Right atrium auricular region (tissue), 2 donors: Measurements from ENCODE around the gene FAM78B. TPM values are rescaled to one million over a fixed set of nuclear protein-coding genes. Genes with fewer than 3 reads are reported as not detected.

Experiments used
- DNase-seq: peaks from one replicate; pipeline ENCODE4 v3.0.0-alpha.2; 2019; ENCODE audit warnings: low spot score
- H3K27ac ChIP-seq, 2 donors: fragments of 200-600 bp; sonication (generic); 1 replicate in 1 of 2; 2 replicates in 1 of 2; pipeline ENCODE4 v1.5.1; 2016 to 2019
- H3K27me3 ChIP-seq, 2 donors: fragments of 200-600 bp; sonication (generic); one replicate each; pipeline versions ENCODE4 v1.5.1 to v1.6.0; 2017 to 2019
- H3K36me3 ChIP-seq: fragments of 200-600 bp; sonication (generic); one replicate; pipeline ENCODE4 v1.5.1; 2016
- H3K4me1 ChIP-seq, 2 donors: fragments of 200-600 bp; sonication (generic); one replicate each; pipeline versions ENCODE4 v1.5.1 to v1.6.0; 2017 to 2019
- H3K4me3 ChIP-seq, 2 donors: fragments of 200-600 bp; sonication (generic); 1 replicate in 1 of 2; 2 replicates in 1 of 2; pipeline ENCODE4 v1.5.1; 2017 to 2019; ENCODE audit warnings: mild to moderate bottlenecking in 1 of 2, moderate library complexity in 1 of 2
- H3K9me3 ChIP-seq, 2 donors: fragments of 200-600 bp; sonication (generic); one replicate each; pipeline ENCODE4 v1.5.1; 2019
- total RNA-seq, 2 donors: library from RNA; depleted of rRNA; stranded (reverse); fragments of >200 nt; gene quantifications; one replicate each; pipeline ENCODE4 v1.1.0, GENCODE V29; 2016
- TF ChIP-seq, protein P1 (sequence below), 2 donors: fragments of 200-600 bp; sonication (generic); IDR thresholded peaks; one replicate each; pipeline ENCODE4 v1.5.1; 2019; ENCODE audit warnings: antibody characterized with exemption in 2 of 2

FAM78B gene
- total RNA-seq, 2 donors from 2014 or later = 1.8 to 2.9 TPM

DNA sequence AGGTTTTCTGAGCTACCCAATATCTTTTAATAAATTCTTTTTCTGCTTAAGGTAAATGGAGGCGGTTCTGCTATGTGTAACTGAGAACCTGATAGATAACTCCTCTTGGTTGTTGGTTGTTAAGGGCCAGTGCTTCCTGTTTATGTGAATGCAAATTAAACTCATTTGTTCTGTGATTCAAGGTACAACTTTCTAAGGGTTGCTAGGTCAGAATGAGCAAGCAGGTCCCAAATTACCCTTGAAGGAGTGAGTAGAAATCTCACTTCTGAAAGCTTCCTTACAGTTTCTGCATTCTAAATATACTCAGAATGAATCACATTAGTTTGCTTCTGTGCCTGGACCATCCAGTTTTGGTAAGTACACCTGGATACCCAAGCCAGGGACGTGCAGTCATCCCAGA lies 15.5 kb upstream of the FAM78B start:
- TF ChIP-seq, protein P1, sequence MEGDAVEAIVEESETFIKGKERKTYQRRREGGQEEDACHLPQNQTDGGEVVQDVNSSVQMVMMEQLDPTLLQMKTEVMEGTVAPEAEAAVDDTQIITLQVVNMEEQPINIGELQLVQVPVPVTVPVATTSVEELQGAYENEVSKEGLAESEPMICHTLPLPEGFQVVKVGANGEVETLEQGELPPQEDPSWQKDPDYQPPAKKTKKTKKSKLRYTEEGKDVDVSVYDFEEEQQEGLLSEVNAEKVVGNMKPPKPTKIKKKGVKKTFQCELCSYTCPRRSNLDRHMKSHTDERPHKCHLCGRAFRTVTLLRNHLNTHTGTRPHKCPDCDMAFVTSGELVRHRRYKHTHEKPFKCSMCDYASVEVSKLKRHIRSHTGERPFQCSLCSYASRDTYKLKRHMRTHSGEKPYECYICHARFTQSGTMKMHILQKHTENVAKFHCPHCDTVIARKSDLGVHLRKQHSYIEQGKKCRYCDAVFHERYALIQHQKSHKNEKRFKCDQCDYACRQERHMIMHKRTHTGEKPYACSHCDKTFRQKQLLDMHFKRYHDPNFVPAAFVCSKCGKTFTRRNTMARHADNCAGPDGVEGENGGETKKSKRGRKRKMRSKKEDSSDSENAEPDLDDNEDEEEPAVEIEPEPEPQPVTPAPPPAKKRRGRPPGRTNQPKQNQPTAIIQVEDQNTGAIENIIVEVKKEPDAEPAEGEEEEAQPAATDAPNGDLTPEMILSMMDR (IDR thresholded peaks at IDR 0.05) = no peak
- Histone ChIP-seq H3K27ac (no peak overlapping the region), H3K4me3 (no peak overlapping the region), H3K9me3 (no peaks in the 10 kb centered on the region), H3K4me1 (no peaks in the 10 kb centered on the region), H3K27me3 (no peaks in the 10 kb centered on the region), H3K36me3 (no peaks in the 10 kb centered on the region)
- DNase-seq = no peak

DNA sequence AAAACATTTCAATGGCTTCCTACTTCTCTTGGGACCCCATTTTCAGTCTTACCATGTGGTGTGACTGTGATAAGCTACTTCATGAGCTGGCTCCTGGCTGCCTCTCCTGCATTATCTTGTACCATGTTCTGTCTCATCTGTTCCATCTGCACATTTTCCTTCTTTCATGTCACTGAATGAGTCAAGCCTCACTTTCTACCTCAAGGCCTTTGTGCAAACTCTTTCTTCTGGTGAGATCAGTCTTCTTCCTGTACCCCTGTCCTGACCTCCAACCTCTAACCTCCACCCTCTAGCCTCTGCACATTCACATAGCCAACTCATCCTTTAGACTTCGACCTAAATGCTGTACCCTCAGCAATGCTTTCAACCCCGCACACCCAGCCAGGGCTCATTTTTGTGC lies 9.6 kb upstream of the FAM78B start:
- H3K4me3 ChIP-seq = no peak overlapping the region
- no peak for DNase-seq
- H3K36me3 ChIP-seq = no peaks in the 10 kb centered on the region
- H3K9me3 ChIP-seq = no peaks in the 10 kb centered on the region
- no peaks in the 10 kb centered on the region for H3K27me3 ChIP-seq
- no peaks in the 10 kb centered on the region for H3K4me1 ChIP-seq
- no peak overlapping the region for H3K27ac ChIP-seq
- TF ChIP-seq, protein P1 (IDR thresholded peaks at IDR 0.05) = no peak

DNA sequence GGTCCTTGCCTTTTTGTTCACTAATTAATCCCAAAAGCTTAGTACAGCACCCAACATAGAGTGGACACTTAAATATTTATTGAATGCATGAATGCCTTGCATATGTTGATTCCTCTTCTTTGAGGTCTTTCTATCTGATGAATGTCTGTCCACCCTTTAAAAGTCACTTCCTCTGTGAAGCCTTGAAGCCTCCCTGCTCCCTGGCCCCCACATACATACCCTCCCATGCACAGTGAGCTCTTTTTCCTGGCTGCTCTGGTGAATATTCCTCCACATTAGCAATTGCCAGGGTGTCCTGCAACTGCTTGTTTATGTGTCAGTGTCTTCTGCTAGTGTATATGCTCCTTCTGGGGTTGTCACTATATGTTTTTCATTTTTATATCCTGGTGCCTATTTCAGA lies 8.2 kb upstream of the FAM78B start:
- Histone ChIP-seq H3K9me3 (no peaks in the 10 kb centered on the region), H3K36me3 (no peaks in the 10 kb centered on the region), H3K4me3 (no peak overlapping the region), H3K27me3 (no peaks in the 10 kb centered on the region), H3K4me1 (no peaks in the 10 kb centered on the region), H3K27ac (no peak overlapping the region)
- TF ChIP-seq, protein P1 (IDR thresholded peaks at IDR 0.05) = no peak
- no peak for DNase-seq

DNA sequence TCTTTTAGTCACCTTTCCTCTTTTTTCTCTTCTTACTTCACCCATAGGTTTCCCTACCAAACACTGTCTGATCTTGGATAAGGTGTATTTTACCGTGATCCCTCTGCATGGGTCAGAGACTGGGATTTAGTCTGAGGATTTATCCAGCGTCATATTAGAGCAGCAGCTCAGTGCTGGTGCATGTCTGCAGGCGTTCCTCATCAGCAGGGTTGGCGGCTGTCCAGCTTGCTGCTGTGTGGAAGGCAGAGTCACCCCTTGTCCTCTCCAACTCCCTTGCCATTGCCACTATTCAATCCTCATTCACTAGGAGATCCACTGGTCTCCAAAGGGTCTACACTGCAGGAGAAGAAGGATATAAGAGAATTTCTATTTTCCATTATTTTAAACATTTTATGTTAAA lies 7.3 kb upstream of the FAM78B start:
- DNase-seq = no peak

DNA sequence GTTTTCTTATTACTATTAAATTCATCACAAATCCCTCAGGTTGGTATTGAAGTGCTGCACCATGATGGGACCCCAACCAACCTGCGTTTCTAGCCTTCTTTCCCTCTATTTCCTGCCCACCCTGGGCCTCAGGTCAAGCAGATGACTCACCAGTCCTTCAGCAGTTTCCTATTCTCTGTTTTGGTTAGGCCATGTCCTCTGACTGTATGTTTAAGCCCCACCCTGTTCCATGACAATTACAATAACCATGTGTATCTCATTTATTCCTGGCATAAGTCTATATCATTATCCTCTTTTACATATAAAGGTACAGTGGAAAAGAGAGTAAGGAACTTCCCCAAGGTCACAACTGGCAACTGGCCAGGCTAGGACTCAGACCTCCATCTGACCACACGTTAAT lies 5.3 kb upstream of the FAM78B start:
- Histone ChIP-seq H3K4me1 (peaks cover 0 to 8% of the 10 kb centered on the region in 2 donors), H3K27ac (no peak overlapping the region), H3K36me3 (no peaks in the 10 kb centered on the region), H3K9me3 (no peaks in the 10 kb centered on the region), H3K27me3 (no peaks in the 10 kb centered on the region), H3K4me3 (no peak overlapping the region)
- TF ChIP-seq, protein P1 (IDR thresholded peaks at IDR 0.05) = no peak
- DNase-seq = no peak

More for the DNA sequence above, 7.3 kb upstream of the FAM78B start:
- Histone ChIP-seq H3K4me3 (no peak overlapping the region), H3K27ac (no peak overlapping the region), H3K36me3 (no peaks in the 10 kb centered on the region), H3K9me3 (no peaks in the 10 kb centered on the region), H3K27me3 (no peaks in the 10 kb centered on the region), H3K4me1 (no peaks in the 10 kb centered on the region)
- TF ChIP-seq, protein P1 (IDR thresholded peaks at IDR 0.05) = no peak

DNA sequence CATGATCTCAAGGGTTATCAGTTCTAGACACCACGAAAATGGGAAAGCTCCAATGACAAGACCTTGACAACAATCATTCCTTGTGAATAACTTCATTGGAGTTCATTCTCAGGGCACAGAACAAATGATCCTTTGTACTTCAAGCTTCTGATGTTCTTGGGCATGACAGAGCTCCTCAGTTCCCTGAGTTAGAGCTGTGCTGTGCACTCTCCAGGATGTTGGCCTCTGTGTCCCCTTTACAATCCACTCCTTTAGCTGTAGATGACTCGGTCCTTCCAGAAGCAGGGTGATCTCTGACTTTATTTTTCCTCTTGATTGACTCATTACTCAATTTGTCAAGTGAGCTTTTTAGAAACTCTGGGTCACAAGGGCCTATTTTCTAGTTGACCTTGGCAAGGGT lies 3.9 kb upstream of the FAM78B start:
- DNase-seq = no peak
- Histone ChIP-seq H3K27ac (no peak overlapping the region), H3K27me3 (no peaks in the 10 kb centered on the region), H3K36me3 (no peaks in the 10 kb centered on the region), H3K4me3 (no peak overlapping the region), H3K4me1 (peaks cover 0 to 12% of the 10 kb centered on the region in 2 donors), H3K9me3 (no peaks in the 10 kb centered on the region)
- TF ChIP-seq, protein P1 (IDR thresholded peaks at IDR 0.05) = no peak
